ENCODE results near the gene AMN1. TPM values are rescaled to one million over a fixed set of nuclear protein-coding genes. Genes with fewer than 3 reads are reported as not detected.
"Not testable (repeated sequence)": the region's sequence is repeated elsewhere in the genome, so short reads cannot be mapped to it uniquely, and the experiment has no call there.

Gene AMN1
- total RNA-seq, 1 donor from 2014 or later: 8.3 TPM

DNA sequence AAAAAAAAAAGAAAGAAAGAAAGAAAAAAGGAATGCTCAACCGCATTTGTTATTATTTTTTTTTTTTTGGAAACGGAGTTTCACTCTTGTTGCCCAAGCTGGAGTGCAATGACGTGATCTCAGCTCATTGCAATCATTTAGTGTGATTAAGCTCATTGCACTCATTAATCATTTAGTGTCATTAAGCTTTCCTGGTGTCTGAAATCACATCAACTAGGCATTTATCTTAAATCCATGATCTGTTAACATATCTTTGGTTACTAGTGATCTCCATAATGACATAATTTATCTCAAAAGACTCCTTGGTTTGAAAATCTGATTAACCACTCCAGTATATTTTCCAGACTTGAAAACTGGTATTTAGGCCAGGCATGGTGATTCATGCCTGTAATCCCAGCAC, 43.0 kb downstream of the AMN1 start:
- H3K4me1 Mint-ChIP-seq: no peaks in the 10 kb centered on the region
- H3K36me3 Mint-ChIP-seq (ENCODE audit: low read depth): peaks cover 48% of the 10 kb centered on the region
- H3K27ac Mint-ChIP-seq (ENCODE audit: unreplicated experiment): no peak overlapping the region
- DNase-seq (ENCODE audit: low read depth, low spot score): no peak
- no peak overlapping the region for H3K4me3 Mint-ChIP-seq
- TF ChIP-seq, protein P1, sequence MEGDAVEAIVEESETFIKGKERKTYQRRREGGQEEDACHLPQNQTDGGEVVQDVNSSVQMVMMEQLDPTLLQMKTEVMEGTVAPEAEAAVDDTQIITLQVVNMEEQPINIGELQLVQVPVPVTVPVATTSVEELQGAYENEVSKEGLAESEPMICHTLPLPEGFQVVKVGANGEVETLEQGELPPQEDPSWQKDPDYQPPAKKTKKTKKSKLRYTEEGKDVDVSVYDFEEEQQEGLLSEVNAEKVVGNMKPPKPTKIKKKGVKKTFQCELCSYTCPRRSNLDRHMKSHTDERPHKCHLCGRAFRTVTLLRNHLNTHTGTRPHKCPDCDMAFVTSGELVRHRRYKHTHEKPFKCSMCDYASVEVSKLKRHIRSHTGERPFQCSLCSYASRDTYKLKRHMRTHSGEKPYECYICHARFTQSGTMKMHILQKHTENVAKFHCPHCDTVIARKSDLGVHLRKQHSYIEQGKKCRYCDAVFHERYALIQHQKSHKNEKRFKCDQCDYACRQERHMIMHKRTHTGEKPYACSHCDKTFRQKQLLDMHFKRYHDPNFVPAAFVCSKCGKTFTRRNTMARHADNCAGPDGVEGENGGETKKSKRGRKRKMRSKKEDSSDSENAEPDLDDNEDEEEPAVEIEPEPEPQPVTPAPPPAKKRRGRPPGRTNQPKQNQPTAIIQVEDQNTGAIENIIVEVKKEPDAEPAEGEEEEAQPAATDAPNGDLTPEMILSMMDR (conservative IDR thresholded peaks at IDR 0.05): no peak
- no peaks in the 10 kb centered on the region for H3K27me3 Mint-ChIP-seq (ENCODE audit: low read depth)
- peaks cover 12% of the 10 kb centered on the region for H3K9me3 Mint-ChIP-seq

DNA sequence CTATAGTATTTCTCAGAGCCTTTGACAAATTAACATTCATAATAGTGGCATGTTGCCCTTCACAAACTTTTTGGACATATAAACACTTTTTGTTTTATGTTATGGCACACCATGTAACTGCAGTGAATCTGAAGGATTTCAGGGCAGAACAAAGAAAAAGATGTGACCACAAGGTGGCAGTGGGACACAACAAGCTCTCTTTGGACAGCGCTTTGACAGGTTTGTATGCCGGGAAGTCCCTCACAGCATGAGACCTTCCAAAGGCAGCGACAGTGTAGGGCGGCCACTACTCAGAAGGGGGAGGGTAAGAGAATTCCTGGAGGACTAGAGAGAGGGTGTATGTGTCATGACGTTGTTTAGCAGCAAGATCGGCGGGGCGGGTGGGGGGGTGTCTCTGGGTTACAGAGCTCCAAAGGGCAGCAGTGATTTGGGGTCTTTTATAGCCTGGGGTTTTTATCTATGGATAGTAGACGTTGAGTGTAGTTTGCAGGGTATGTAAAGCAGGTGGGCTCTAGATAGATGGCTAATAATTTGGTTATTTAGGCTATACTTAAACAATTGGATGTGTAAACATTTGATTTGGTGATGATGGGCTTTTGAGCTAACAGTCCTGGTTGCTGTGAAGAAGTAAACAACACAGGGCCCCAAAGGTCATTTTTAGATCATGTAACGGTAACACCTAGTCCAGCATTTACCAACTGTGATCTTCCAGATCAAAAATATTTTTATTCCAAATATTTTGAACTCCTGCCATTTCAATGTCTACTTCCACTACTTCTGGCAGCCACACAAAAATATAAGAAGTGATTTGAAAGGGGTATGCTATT, 46.5 kb downstream of the AMN1 start:
- Mint-ChIP-seq H3K27ac (ENCODE audit: unreplicated experiment) (no peak overlapping the region), H3K27me3 (ENCODE audit: low read depth) (no peaks in the 10 kb centered on the region)
- TF ChIP-seq, protein P1 (conservative IDR thresholded peaks at IDR 0.05): peak; percentile 92

DNA sequence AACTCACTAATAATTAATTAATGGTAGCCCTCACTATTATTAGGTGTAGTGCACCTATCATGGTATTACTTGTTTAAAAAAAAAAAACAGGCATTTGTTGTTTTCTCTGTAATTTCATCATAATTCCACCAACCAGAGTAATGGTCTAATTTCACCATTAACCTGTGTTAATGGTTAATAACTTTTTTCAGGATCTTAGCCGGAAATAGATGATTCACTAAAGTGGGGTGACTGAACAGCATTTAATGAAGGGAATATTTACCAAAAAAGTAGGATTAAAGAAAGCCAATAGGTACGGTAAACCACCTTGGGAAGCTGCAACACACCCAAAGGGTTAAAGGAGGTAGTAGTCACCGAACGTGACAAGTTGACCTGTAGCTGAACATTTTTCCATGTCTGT, 56.3 kb downstream of the AMN1 start:
- Mint-ChIP-seq H3K4me3 (no peak overlapping the region), H3K4me1 (peaks cover 8% of the 10 kb centered on the region), H3K9me3 (peaks cover 6% of the 10 kb centered on the region), H3K36me3 (ENCODE audit: low read depth) (peaks cover 7% of the 10 kb centered on the region), H3K27ac (ENCODE audit: unreplicated experiment) (no peak overlapping the region), H3K27me3 (ENCODE audit: low read depth) (no peaks in the 10 kb centered on the region)
- TF ChIP-seq, protein P1 (conservative IDR thresholded peaks at IDR 0.05): no peak
- no peak for DNase-seq (ENCODE audit: low read depth, low spot score)

More for the DNA sequence above, 46.5 kb downstream of the AMN1 start:
- Mint-ChIP-seq H3K9me3 (peaks cover 9% of the 10 kb centered on the region), H3K4me3 (no peak overlapping the region), H3K4me1 (no peaks in the 10 kb centered on the region), H3K36me3 (ENCODE audit: low read depth) (peaks cover 37% of the 10 kb centered on the region)
- peak; percentile 46 for DNase-seq (ENCODE audit: low read depth, low spot score)

DNA sequence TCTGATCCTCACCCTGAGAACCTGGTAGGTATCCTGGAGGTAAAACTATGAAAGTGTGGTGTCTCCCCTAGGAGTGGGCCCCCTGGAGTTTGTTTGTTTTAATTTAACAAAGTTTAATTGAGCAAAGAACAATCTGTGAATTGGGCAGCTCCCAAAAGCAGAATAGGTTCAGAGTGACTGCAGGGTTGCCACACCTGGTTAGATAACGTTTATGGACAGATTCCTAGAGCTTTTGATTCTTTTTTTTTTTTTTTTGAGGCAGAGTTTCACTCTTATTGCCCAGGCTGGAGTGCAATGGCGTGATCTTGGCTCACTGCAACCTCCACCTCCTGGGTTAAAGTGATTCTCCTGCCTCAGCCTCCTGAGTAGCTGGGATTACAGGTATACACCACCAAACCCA, 59.2 kb downstream of the AMN1 start:
- not testable (repeated sequence) for H3K27ac Mint-ChIP-seq (ENCODE audit: unreplicated experiment); DNase-seq (ENCODE audit: low read depth, low spot score); H3K4me3 Mint-ChIP-seq; H3K27me3 Mint-ChIP-seq (ENCODE audit: low read depth); H3K4me1 Mint-ChIP-seq
- Mint-ChIP-seq H3K36me3 (ENCODE audit: low read depth) (peaks cover 13% of the 10 kb centered on the region), H3K9me3 (peaks cover 10% of the 10 kb centered on the region)

DNA sequence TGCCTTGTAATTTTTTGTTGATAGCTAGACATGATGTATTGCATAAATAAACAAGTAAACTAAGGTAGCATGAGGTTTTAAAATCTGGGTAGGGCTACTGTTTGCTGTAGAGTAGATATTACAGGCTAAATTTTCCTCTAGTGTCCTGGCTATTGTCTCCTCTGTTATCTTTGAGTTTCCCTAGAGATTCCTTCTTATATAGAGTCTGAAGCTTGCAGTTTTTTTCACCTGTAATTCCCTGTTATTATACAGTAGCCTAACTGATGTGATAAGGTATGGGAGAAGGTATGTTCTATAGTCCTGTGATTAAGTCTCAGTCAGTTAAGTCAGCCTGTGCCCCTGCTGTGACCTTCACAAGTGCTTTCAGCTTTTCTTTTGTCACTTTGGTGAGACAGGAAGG, 59.8 kb downstream of the AMN1 start:
- no peak overlapping the region for H3K27ac Mint-ChIP-seq (ENCODE audit: unreplicated experiment)
- H3K4me3 Mint-ChIP-seq: no peak overlapping the region
- H3K4me1 Mint-ChIP-seq: peaks cover 8% of the 10 kb centered on the region
- peaks cover 13% of the 10 kb centered on the region for H3K36me3 Mint-ChIP-seq (ENCODE audit: low read depth)
- no peaks in the 10 kb centered on the region for H3K27me3 Mint-ChIP-seq (ENCODE audit: low read depth)
- TF ChIP-seq, protein P1 (conservative IDR thresholded peaks at IDR 0.05): no peak
- H3K9me3 Mint-ChIP-seq: peaks cover 8% of the 10 kb centered on the region
- no peak for DNase-seq (ENCODE audit: low read depth, low spot score)

DNA sequence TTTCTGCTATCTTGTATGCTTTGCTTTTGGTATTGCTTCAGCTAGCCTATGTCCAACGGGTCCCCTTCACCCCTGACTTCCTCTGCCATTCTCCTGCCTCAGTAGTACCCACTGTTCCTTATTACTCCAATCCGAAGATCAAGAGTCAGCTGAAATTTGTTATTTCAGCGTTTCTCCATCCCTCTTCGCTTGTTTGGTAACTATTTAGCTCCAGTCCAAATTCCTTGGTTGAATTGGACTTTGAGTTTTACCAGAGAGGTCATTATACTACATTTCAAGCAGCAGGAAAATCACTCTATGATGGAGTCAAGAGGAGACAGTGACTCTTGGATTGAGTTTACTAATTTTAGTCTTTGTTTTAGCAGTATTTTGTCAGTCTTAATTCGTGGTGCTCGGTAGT, 64.8 kb downstream of the AMN1 start:
- no peak for DNase-seq (ENCODE audit: low read depth, low spot score)
- TF ChIP-seq, protein P1 (conservative IDR thresholded peaks at IDR 0.05): no peak
- no peak overlapping the region for H3K27ac Mint-ChIP-seq (ENCODE audit: unreplicated experiment)
- peaks cover 8% of the 10 kb centered on the region for H3K9me3 Mint-ChIP-seq
- H3K4me1 Mint-ChIP-seq: peaks cover 4% of the 10 kb centered on the region
- peak overlapping the region; percentile 8 for H3K4me3 Mint-ChIP-seq
- peaks cover 9% of the 10 kb centered on the region for H3K36me3 Mint-ChIP-seq (ENCODE audit: low read depth)
- H3K27me3 Mint-ChIP-seq (ENCODE audit: low read depth): no peaks in the 10 kb centered on the region
